ENCODE results near the gene REPIN1.

Gene REPIN1

DNA sequence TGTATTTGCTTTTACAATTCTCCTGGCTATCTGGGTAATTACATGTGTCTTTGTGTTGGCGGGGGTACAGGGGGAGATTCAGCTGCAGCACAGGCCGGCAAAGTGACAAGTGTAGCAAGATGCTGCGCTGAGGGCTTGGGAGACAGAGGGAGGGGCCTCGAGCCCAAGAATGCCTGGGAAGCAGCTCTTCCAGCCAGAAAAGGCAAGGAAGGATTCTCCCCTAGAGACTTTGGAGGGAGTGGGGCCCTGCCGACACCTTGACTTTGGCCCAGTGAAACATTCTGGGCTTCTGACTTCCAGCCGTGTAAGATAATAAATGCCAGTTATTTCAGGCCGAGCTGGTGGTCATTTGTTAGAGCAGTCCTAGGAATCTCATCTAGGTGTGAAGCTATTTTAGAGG, 7.2 kb upstream of the REPIN1 start:
- DNase-seq = no peak

DNA sequence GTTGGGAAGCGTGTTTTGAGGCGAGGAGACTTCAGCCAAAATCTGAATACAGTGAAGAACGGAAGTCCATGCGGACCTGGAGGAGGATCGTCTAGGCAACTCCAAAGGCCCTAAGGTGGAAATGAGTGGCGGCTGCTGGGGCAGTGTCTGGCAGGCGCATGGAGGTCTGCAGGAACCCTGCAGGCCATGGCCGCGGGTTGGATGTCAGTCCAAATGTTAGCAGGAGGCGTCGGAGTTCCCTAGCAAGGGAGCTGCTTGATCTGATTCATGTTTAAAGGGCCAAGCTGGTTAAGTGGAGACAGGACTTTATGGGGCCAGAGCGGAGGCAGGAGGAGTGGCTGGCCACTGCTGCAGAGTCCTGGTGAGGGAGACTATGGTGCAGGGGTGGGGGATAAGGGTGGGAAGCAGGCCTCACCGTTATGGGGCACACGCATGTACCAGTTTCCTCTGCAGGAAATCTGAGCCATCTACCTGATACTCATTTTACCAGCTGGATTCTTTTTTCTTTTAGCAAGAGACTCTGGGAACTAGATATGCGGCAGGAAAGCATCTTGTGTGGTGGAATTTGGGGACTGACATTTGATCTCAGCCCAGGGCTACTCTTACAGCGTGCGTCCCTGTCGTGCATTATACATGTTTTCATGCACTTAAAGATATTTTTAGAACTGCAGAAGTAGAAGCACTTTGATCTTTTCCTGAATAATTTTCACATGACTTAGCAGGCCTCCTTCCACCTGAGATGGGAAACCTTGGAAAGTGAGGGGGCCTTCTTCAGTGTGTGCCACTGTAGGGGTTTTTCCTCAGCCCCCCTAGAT, 6.6 kb upstream of the REPIN1 start:
- DNase-seq = no peak

DNA sequence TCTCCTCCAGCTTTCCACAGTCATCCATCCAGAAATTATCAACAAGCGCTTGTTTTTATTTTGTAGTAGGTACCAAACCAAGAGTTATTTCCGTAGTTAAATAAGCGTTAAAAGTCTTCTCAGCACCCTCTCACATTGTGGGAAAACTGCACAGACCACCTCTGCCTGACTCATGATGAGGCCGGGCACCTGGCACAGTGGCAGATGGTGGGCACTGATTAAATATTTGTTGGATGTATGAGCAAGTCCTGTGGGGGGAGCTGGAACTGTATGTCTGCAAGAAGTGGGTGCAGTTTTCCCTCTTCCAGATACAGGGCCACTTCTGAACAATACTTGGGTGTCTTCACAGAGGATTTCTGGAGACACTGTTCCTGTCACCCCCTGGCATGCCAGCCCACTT, 5.3 kb upstream of the REPIN1 start:
- DNase-seq = no peak

DNA sequence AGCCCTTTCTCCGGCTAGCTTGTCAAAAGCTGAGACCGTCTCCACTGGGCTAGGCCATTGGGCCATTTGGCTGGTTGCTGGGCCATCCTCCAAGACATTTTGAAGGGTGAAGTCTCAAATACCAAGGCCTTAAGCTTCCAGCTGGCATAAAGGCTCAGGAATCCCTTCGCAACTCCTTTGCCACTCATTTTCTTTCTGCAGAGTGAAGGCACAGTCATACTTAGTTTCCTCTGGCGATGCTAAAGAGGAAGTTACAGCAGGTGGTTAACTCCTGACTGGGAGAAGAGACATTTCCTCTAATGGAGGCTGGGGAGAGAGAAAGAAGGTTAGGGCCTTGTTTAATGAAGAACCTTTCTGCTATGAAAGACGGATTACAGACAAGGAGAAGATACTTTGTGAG, 4.8 kb upstream of the REPIN1 start:
- DNase-seq = no peak

DNA sequence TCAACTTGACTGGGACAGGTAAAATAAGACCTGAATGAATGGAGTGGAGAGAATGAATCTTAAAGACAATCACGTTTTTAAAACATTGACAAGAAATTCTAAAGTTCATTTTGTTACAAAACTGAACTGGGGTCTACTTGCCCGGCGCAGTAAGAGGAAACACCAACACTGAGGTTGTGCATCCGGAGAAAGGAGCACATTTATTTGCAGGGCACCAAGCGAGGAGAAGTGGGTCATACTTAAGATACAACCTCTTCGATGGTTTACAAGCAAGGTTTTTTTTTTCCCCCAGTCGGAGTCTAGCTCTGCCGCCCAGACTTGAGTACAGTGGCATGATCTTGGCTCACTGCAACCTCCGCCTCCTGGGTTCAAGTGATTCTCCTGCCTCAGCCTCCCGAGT, 3.4 kb upstream of the REPIN1 start:
- DNase-seq = no peak

DNA sequence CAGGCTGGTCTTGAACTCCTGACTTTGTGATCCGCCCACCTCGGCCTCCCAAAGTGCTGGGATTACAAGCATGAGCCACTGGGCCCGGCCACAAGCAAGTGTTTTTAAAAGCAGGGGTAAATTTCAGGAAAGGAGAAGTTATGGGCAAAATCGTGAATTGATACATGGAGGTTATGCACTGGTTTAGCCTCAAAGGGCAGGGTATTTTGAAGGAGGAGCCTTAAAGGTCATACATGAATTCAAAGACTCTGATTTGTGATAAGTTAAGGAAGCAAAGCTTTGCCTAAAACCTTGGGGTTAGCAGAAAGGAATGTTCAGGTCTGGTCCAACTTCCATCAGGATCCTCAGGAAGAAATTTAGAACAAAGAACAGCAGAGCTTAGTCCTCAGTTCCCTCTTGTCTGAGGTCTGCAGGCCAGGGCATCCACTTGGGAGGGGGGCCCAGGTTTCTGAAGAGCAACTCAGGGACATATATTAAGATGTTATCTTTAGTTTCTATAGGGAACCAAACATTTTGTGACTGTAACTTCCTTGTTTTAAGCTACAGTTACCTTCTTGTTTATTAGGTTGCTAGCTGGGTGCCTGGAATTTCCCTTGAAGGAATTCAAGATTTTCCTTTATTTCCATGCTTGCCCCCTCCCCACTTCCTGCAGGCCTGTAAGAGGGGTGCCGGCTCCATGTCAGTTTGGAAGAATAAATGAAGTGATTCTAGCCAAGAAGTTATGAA, 2.8 kb upstream of the REPIN1 start:
- DNase-seq = no peak

DNA sequence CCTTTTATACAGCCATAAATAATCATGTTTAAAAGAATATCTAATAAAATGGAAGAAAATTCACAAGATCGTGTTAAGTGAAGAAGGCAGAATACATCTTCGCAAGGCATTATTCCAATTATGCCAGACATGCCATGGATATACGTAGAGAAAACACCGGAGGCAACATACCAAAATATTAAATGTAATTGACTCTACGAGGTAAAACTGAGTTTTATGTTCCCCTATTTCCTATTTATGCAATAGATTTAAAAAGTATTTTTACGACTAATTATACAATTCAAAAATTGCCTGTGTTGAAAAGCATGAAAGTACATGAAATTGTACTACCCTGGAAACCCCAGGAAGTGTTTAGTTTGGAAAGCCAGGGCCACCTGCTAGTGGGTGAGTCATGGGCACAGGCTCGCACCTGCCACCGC, 936 bp upstream of the REPIN1 start:
- no peak for DNase-seq

DNA sequence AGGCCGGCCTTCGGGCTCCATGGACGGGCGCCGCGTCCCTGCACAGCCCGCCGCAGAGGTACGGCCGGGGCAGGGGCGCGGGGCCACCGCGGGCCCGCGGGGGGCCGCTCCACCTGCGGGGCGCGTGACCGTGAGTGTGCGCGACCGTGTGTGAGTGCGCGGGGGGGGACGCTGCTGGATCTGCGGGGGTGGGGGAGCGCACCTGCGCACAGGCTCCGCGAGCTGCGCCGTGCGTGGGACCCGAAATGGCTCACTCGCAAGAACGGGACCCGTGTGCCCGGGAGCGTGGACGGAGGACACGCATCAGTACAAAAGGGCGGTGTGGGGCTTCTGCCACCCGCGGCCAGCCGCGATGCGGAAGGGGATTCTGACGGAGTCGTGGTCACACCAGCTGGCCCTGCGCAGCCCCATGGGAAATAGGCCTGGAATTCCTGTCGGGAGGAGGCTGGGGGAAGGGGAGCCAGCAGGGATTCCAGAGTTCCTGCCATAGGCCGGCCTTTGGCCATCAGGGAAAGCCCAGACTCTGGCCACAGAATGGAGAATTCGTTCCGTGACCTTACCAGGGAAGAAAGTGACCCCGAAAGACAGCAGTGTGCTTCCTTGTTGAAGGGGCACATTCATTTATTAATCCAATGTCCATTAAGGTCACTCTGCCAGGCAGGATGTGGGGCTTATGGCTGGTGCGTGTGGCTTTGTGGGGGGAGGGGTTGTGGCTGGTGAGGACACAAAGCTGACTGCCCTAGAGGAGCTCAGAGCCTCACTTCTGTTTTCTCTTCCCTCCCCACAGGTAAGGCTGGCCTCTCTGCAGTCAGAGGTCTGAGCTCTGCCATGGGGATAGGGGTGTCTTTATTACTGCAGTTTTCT, 494 bp downstream of the REPIN1 start:
- DNase-seq = peak; percentile 75 to 85

DNA sequence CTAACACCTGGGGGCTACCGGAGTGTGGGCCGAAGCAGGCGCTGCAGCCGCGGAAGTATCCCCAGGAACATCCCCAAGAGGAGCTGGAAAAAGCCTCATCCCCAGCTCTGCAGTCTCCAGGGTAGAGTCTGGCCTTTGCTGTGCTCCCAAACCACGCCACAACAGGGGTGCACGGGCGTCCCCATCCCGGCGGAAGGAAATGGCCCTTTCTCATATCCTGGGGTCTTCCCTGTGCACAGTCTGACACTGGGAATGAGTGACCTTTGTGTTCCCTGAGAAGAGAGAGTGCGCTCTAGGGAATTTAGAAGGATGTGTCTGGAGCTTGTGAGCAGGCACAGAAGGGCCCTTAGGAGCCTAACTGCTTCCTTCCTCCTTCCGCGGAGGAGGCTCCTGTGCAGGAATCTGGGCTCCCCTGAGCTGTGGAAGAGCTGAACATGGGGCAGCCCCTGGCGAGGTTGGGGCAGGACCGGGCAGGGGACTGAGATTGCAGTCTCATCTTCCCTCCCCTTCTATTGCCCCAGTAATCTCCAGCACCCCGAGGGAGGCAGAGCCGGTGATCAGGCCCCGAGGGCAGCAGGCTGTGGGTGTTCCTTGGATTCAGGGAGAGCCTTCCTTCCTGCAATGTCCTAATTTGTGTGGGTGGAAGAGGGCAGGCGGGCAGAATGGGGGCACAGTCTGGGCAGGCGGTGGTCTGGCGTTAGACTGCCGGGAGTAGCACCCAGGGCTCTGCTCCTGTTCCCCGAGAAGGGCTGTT, 1.3 kb downstream of the REPIN1 start:
- no peak for DNase-seq

DNA sequence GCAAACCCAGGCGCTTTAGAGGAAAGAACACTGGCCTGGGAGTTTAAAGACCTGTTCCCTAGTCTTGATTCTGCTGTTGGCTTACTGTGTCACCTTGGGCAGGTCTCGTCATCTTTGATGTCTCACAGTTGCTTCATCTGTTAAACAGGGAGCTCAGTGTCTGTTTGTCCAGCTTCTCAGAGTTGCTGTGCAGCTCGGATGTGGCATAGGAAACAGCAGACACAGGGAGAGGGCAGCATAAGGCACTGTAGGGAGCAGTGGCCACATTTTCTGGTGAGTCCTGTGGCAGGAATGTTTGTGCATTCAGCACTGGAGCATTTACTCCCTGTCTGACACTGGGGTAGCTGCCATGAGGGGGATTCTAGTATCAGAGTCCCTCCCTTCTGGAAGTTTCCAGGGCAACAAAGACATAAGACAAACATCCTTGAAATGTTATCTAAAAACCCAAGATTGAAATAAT, 2.0 kb downstream of the REPIN1 start:
- DNase-seq = no peak

DNA sequence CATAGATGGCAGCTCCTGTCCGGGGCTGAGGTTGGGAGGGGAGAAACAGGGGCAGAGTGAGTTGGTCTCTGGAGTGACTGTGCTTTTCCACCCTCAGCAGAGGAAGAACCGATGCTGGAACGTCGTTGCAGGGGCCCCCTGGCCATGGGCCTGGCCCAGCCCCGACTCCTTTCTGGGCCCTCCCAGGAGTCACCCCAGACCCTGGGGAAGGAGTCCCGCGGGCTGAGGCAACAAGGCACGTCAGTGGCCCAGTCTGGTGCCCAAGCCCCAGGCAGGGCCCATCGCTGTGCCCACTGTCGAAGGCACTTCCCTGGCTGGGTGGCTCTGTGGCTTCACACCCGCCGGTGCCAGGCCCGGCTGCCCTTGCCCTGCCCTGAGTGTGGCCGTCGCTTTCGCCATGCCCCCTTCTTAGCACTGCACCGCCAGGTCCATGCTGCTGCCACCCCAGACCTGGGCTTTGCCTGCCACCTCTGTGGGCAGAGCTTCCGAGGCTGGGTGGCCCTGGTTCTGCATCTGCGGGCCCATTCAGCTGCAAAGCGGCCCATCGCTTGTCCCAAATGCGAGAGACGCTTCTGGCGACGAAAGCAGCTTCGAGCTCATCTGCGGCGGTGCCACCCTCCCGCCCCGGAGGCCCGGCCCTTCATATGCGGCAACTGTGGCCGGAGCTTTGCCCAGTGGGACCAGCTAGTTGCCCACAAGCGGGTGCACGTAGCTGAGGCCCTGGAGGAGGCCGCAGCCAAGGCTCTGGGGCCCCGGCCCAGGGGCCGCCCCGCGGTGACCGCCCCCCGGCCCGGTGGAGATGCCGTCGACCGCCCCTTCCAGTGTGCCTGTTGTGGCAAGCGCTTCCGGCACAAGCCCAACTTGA, 2.7 kb downstream of the REPIN1 start:
- DNase-seq = no peak

DNA sequence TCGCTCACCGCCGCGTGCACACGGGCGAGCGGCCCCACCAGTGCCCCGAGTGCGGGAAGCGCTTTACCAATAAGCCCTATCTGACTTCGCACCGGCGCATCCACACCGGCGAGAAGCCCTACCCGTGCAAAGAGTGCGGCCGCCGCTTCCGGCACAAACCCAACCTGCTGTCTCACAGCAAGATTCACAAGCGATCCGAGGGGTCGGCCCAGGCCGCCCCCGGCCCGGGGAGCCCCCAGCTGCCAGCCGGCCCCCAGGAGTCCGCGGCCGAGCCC, 3.3 kb downstream of the REPIN1 start:
- no peak for DNase-seq

DNA sequence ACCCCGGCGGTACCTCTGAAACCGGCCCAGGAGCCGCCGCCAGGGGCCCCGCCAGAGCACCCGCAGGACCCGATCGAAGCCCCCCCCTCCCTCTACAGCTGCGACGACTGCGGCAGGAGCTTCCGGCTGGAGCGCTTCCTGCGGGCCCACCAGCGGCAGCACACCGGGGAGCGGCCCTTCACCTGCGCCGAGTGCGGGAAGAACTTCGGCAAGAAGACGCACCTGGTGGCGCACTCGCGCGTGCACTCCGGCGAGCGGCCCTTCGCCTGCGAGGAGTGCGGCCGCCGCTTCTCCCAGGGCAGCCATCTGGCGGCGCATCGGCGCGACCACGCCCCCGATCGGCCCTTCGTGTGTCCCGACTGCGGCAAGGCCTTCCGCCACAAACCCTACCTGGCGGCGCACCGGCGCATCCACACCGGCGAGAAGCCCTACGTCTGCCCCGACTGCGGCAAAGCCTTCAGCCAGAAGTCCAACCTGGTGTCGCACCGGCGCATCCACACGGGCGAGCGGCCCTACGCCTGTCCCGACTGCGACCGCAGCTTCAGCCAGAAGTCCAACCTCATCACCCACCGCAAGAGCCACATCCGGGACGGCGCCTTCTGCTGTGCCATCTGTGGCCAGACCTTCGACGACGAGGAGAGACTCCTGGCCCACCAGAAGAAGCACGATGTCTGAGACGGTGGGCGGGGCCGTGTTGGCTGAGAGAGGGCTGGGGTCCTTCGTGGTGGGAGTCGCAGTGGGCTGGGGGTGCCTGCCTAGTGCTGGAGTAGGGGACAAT, 3.8 kb downstream of the REPIN1 start:
- no peak for DNase-seq

DNA sequence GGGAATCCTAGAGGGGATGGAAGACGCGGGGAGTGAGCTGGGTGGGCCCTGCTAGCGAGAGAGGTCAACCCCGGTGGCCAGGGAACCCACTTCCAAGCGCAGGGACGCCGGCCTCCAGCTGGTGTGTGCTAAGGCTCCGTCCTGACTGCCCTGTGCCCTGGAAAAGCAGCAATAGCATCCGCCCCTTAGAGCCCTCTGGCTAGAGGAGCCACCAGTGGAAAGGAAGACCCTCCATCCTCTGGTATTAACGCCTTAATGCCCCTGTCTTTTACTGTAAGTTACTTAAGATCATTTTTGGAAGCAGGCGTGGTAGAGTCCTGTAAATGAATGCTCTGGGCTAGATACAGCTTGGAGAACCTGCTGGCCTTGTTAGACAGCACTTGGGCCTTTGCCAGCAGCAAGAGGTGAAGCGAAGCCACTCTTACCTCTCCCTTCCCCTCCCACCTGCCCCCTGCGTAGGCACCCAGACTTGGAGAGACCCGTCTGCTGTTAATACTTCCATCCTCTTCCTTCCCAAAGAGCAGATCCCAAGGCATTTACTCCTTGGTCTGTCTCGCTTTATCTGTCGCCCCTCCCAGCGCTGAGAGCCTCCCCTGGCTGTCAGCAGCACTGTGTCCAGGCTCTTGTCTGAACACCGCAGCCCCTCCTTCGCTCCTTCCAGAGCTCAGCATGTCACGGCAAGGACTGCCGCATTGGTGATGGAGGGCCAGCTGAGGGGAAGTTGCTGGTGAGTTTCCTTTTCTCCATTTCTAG, 4.6 kb downstream of the REPIN1 start:
- DNase-seq = no peak

DNA sequence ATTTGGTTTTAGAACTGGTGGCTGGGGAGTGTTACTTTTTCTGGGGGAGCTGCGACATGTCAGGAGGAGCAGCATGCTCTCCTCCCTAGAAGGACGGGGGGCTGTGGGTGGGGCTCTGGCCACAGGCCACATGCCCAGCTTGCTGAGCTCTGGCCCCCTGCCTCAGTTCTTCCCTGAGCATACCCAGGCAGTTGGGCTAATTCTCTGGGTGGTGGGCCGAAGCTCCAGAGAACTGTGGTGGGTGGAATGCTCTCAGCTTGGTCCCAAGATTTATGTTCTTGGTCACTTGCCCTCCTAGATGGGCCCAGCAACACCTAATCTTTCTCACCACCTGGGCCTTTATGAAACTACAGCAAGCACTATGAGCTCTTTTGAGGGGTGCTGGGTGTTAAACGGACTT, 5.4 kb downstream of the REPIN1 start:
- no peak for DNase-seq

DNA sequence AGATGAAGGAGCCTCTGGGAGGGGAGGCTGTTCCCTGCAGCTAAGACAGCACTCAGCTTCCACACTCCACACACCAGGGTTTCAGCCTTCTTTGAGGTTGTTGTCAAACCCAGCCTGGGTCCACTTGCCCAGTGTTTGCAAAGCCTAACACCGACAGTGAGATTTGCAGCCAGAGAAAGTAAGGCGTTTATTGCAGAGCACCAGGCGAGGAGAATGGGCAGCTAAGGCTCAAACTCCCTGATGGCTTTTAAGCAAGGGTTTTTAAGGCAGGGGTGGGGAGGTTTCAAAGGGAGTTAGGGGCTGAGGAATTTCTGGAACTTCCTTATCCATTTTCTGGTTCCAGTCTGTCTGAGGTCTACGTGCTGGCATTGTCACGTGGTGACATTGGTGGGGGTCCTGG, 5.8 kb downstream of the REPIN1 start:
- DNase-seq = no peak

DNA sequence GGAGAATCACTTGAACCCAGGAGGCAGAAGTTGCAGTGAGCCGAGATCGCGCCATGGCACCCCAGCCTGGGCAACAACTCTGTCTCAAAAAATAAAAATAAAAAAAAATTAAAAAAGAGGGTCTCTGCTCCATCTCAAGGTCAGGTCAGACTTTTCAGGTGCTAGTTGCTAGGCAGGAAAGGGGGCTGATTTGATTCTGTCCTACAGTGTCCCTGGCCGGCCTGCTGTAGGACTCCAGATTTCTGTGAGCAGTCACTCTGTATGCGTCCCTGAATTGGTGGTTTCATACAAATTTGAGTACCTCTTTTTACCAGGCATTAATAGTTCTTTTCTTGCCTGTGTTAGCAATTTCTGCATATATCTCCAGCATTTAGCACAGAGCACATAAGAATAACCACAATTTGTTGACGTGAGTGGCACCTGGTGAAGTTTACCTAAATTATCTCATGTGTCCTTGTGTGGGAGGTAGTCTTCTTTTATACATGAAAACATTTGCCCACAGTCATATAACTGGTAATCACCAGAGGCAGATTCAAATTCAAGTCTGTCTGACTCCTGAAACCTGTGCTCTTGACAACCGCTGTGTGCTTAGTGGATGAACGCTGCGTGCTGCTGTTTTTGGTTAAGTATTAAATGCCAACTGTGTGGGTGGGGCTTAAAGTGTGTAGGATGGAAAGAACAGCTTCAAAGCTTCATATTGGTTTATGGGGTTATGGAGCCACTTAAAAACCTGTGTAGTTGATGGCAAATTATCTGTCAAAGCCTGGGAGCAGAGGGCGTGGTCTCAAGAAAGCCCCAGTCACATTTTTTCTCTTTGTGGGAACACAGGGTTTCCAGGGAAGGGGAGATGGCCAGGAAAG, 7.3 kb downstream of the REPIN1 start:
- DNase-seq = peak; percentile 56 to 63

DNA sequence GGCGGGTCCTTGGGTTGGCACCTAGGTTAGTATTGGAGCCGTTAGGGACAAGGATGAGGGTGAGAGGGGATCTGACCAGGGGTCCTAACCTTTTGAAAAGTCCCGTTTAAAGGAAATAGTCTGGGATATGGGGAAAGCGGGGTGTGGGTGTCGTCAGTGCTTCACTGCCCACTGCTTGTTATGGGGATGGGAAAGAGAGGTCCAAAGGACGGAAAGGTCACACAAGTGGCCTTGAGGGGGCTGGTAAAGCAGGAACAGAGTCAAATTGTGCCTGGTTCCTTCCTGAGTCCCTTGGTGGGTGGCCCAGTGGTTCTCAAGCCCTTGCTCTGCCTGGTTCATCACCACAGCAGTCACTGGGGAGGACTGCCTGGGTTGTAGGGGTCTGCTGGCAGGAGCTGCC, 7.9 kb downstream of the REPIN1 start:
- DNase-seq = no peak

DNA sequence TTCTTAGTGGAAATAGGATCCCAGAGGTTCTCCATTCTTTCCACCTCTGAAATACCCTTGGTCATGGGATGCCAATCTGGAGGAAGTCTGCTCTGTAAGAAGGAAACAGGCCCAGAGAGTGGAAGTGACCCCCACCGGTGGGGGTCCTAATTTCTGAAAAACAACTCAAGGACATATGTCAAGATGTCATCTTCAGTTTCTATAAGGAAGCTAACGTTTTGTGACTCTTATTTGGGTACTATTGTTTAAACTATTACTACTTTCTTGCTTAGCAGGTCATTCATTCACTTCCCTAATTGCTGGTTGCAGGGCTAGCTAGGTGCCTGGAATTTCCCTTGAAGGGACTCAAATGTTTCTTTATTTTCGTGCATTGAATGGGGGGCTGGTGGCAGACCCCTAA, 8.6 kb downstream of the REPIN1 start:
- no peak for DNase-seq
